ENCODE data around the gene GPR171. TPM values are rescaled to one million over a fixed set of nuclear protein-coding genes. Genes with fewer than 3 reads are reported as not detected.

Gene GPR171
- total and polyA plus RNA-seq, 2 donors (not counting 3 experiments of a cell fraction or from before 2014, with no cell fraction given): not detected

- dilution Hi-C loops (cut with MboI; ENCODE audit: extremely low pct_ligation_motif_present, low sequenced_read_pairs) (no loop called here), intact Hi-C loops (cut with micrococcal nuclease) (no loop called here)
- H3K4me2 ChIP-seq (ENCODE audit: insufficient read depth, low read length): no peak overlapping the region
- no peaks in the 10 kb centered on the region for H3K36me3 ChIP-seq (ENCODE audit: control insufficient read depth in 2 of 2, extremely low read depth in 1 of 2, insufficient read depth in 2 of 2, low read length in 2 of 2)
- no peak overlapping the region for H3K27ac ChIP-seq (ENCODE audit: insufficient read depth, low read depth, low read length)
- no peak for TF ChIP-seq GATA2 (IDR thresholded peaks at IDR 0.05; ENCODE audit: insufficient read depth, insufficient read length, low read depth, low read length)
- TF ChIP-seq FOS (IDR thresholded peaks at IDR 0.05; ENCODE audit: borderline replicate concordance, insufficient read depth, low read length): no peak
- no peak for TF ChIP-seq POLR2AphosphoS5 (IDR thresholded peaks at IDR 0.05; ENCODE audit: insufficient read depth, low read depth, low read length)
- DNase-seq (ENCODE audit: low read depth, low spot score): no peak
- no peaks in the 10 kb centered on the region for H3K9me1 ChIP-seq (replicated peaks; ENCODE audit: control insufficient read depth, extremely low read depth, insufficient read depth, low read length)
- no peaks in the 10 kb centered on the region for H3K79me2 ChIP-seq (ENCODE audit: control insufficient read depth, insufficient read depth, low read length)
- FAIRE-seq: no peak
- H3K9ac ChIP-seq (replicated peaks; ENCODE audit: extremely low read depth, insufficient read depth, low read length): no peak overlapping the region
- peaks cover 3 to 4% of the 10 kb centered on the region in 2 experiments for H3K27me3 ChIP-seq (ENCODE audit: control insufficient read depth in 2 of 2, insufficient read depth in 2 of 2, low read length in 2 of 2)
- ChIA-PET POLR2A (no interaction called here), CTCF (no interaction called here)
- H4K20me1 ChIP-seq (replicated peaks; ENCODE audit: control insufficient read depth, extremely low read depth, insufficient read depth, low read length): no peaks in the 10 kb centered on the region
- no peak overlapping the region for H3K4me3 ChIP-seq (replicated peaks in 1 of 3; ENCODE audit: insufficient read depth in 1 of 3, low read depth in 1 of 3, low read length in 3 of 3)
- H2AFZ ChIP-seq (ENCODE audit: low read depth, low read length): no peak overlapping the region
- no peaks in the 10 kb centered on the region for H3K9me3 ChIP-seq (replicated peaks; ENCODE audit: control insufficient read depth, insufficient read depth, low read length)
- H3K4me1 ChIP-seq (ENCODE audit: control insufficient read depth, extremely low read depth, insufficient read depth, low read length): no peaks in the 10 kb centered on the region
- BruUV-seq (replicated peaks): no TSS peak
These were observed 27.1 kb downstream of the GPR171 start for GRCh38 chr3:151175952-151176351.

DNA sequence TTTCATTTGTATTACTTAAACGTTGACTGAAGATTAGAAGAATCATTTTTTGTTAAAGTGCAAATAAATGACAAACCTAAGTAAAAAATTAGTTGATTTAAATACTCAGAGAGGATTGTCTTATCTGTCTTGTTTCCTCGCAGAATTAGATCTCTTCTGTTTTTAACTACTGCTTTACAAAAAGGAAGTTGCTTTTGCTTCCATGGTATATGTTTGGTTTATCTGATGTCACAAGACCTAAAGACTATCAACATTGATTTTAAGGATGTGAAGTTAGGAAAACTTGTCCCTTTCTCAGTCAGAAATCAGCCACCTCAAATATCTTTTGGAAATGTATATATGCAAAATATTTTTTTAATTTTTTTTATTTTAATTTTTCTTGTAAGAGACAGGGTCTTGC, 28.7 kb downstream of the GPR171 start:
- H3K27me3 ChIP-seq (ENCODE audit: control insufficient read depth in 2 of 2, insufficient read depth in 2 of 2, low read length in 2 of 2): peaks cover 0 to under 1% of the 10 kb centered on the region in 2 experiments
- H3K9ac ChIP-seq (replicated peaks; ENCODE audit: extremely low read depth, insufficient read depth, low read length): no peak overlapping the region
- FAIRE-seq: no peak
- H4K20me1 ChIP-seq (replicated peaks; ENCODE audit: control insufficient read depth, extremely low read depth, insufficient read depth, low read length): no peaks in the 10 kb centered on the region
- TF ChIP-seq MYC (IDR thresholded peaks at IDR 0.05; ENCODE audit: low read depth, low read length) (no peak), FOS (IDR thresholded peaks at IDR 0.05; ENCODE audit: borderline replicate concordance, insufficient read depth, low read length) (no peak), CTCF (IDR thresholded peaks at IDR 0.05; ENCODE audit: extremely low read depth in 1 of 2, insufficient read depth in 1 of 2, low read depth in 1 of 2, low read length in 2 of 2) (no peak), POLR2A (IDR thresholded peaks at IDR 0.05; ENCODE audit: low read depth, low read length) (no peak), POLR2AphosphoS5 (IDR thresholded peaks at IDR 0.05; ENCODE audit: insufficient read depth, low read depth, low read length) (no peak), EZH2 (IDR thresholded peaks at IDR 0.05; ENCODE audit: borderline replicate concordance, low read depth, low read length, severe bottlenecking) (no peak), JUN (IDR thresholded peaks at IDR 0.05; ENCODE audit: borderline replicate concordance, insufficient read depth, insufficient read length, low read depth) (no peak), GATA2 (IDR thresholded peaks at IDR 0.05; ENCODE audit: insufficient read depth, insufficient read length, low read depth, low read length) (no peak)
- TF ChIP-seq, protein P1, sequence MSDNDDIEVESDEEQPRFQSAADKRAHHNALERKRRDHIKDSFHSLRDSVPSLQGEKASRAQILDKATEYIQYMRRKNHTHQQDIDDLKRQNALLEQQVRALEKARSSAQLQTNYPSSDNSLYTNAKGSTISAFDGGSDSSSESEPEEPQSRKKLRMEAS (IDR thresholded peaks at IDR 0.05; ENCODE audit: insufficient read depth, insufficient read length): no peak
- no TSS peak for BruUV-seq (replicated peaks)
- intact Hi-C loops (cut with micrococcal nuclease): no loop called here
- no peak overlapping the region for H3K27ac ChIP-seq (ENCODE audit: insufficient read depth, low read depth, low read length)
- no peaks in the 10 kb centered on the region for H3K79me2 ChIP-seq (ENCODE audit: control insufficient read depth, insufficient read depth, low read length)
- H3K4me1 ChIP-seq (ENCODE audit: control insufficient read depth, extremely low read depth, insufficient read depth, low read length): no peaks in the 10 kb centered on the region
- DNase-seq (ENCODE audit: low read depth, low spot score): no peak
- H2AFZ ChIP-seq (ENCODE audit: low read depth, low read length): no peak overlapping the region
- POLR2A ChIA-PET: no interaction called here
- CTCF ChIA-PET: interaction anchor here (1.2 kb wide), 1 partner anchor 18 kb away, joined by 5 read pairs; no protein-coding TSS in a partner anchor
- no peaks in the 10 kb centered on the region for H3K9me3 ChIP-seq (replicated peaks; ENCODE audit: control insufficient read depth, insufficient read depth, low read length)
- H3K36me3 ChIP-seq (ENCODE audit: control insufficient read depth in 2 of 2, extremely low read depth in 1 of 2, insufficient read depth in 2 of 2, low read length in 2 of 2): no peaks in the 10 kb centered on the region
- dilution Hi-C loops (cut with MboI; ENCODE audit: extremely low pct_ligation_motif_present, low sequenced_read_pairs): no loop called here
- H3K9me1 ChIP-seq (replicated peaks; ENCODE audit: control insufficient read depth, extremely low read depth, insufficient read depth, low read length): no peaks in the 10 kb centered on the region
- H3K4me2 ChIP-seq (ENCODE audit: insufficient read depth, low read length): no peak overlapping the region
- H3K4me3 ChIP-seq (replicated peaks in 1 of 3; ENCODE audit: insufficient read depth in 1 of 3, low read depth in 1 of 3, low read length in 3 of 3): no peak overlapping the region
